Measurements from ENCODE around the gene HERC5. TPM values are rescaled to one million over a fixed set of nuclear protein-coding genes. Genes with fewer than 3 reads are reported as not detected.

The HERC5 gene
- polyA plus RNA-seq, 1 experiment = 0.06 TPM

DNA sequence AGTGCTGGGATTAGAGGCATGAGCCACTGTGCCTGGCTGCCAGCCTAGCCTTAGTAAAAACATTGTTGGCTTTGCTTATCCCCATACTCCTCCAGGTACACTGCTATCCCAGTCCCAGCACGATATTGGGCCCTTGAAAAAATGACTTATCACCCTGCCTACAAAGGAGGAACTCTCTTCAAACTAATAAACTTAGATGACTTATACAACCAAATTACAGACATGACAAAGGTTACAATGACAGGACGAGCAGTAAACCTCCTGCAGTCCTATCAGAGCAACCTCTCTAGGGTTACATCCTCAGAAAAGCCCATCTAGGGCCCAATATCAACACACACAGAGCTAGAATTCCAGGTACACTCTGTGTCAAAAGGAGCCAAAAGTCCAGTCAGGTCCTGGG lies 5.7 kb upstream of the HERC5 start:
- POLR2A ChIA-PET = no interaction called here
- Histone ChIP-seq H3K9me3 (ENCODE audit: control insufficient read depth, insufficient read depth, low read length) (peaks cover 3% of the 10 kb centered on the region; the same call in 1 of the 2 replicates), H3K4me3 (ENCODE audit: low read depth, low read length) (no peak overlapping the region), H3K27ac (ENCODE audit: low read depth, low read length) (no peak overlapping the region), H3K27me3 (ENCODE audit: control insufficient read depth, insufficient read depth, low read length) (no peaks in the 10 kb centered on the region)
- CTCF ChIA-PET = no interaction called here
- no peak for DNase-seq (ENCODE audit: low read depth, low spot score)
- TF ChIP-seq, protein P1, sequence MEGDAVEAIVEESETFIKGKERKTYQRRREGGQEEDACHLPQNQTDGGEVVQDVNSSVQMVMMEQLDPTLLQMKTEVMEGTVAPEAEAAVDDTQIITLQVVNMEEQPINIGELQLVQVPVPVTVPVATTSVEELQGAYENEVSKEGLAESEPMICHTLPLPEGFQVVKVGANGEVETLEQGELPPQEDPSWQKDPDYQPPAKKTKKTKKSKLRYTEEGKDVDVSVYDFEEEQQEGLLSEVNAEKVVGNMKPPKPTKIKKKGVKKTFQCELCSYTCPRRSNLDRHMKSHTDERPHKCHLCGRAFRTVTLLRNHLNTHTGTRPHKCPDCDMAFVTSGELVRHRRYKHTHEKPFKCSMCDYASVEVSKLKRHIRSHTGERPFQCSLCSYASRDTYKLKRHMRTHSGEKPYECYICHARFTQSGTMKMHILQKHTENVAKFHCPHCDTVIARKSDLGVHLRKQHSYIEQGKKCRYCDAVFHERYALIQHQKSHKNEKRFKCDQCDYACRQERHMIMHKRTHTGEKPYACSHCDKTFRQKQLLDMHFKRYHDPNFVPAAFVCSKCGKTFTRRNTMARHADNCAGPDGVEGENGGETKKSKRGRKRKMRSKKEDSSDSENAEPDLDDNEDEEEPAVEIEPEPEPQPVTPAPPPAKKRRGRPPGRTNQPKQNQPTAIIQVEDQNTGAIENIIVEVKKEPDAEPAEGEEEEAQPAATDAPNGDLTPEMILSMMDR (IDR thresholded peaks at IDR 0.05; ENCODE audit: low read depth, low read length) = no peak

DNA sequence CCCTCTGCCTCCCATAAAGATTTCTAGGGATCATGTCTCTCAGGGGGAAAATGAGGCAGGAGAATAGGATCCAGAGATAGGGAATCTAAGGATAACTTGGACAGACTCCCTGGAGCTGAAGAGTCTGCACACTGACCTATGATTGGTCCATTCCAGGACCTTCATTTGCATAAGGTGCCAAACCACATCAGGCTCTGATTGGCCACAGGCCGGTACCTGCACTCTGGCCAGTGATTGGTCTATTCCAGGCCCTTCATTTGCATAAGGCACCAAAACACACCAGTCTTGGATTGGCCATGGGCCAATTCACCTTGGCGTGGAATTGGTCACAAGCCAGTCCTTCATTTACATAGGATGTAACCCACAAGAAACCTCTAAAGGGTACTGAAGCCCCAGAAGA lies 4.0 kb upstream of the HERC5 start:
- peaks cover 11% of the 10 kb centered on the region for H3K27me3 ChIP-seq (ENCODE audit: control insufficient read depth, insufficient read depth, low read length)
- POLR2A ChIA-PET = no interaction called here
- H3K27ac ChIP-seq (ENCODE audit: low read depth, low read length) = no peak overlapping the region
- CTCF ChIA-PET = no interaction called here
- peaks cover 10% of the 10 kb centered on the region for H3K9me3 ChIP-seq (ENCODE audit: control insufficient read depth, insufficient read depth, low read length)
- TF ChIP-seq, protein P1 (IDR thresholded peaks at IDR 0.05; ENCODE audit: low read depth, low read length) = no peak
- DNase-seq (ENCODE audit: low read depth, low spot score) = no peak
- no peak overlapping the region for H3K4me3 ChIP-seq (ENCODE audit: low read depth, low read length)

DNA sequence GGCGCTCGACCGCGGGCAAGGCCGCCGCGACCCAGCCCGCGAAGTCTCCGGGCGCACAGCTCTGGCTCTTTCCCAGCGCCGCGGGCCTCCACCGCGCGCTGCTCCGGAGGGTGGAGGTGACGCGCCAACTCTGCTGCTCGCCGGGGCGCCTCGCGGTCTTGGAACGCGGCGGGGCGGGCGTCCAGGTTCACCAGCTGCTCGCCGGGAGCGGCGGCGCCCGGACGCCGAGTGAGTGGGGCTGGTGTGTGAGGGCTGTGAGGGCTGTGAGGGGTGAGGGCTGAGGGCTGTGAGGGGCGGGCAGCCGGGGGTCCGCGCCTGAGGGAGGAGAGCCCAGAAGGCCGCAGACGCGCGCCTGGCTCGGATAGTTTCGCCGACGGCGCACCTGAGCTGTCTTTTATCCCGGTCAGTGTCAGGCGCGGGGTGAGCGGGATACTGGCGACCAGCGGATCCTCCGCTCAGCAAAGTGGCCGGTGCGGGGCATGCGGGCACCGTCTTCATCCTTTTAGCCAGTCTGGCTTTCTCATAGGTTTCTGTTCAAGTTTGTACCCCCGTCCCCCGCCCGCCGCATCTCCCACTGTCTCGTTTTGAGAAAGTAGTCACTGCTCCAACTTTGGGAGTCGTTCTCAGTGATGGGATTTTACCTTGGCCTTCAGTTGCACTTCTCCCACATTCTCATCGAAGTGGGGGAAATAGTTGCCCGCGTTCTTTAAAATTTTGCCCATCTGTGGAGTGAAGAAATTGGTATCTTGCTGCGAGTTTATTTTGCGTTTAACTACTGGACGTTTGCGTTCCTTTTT lies 586 bp downstream of the HERC5 start:
- no peak for DNase-seq (ENCODE audit: low read depth, low spot score)
- POLR2A ChIA-PET = interaction anchor here (0.8 kb wide), 1 partner anchor 238 kb away, joined by 3 read pairs; no protein-coding TSS in a partner anchor
- TF ChIP-seq, protein P1 (IDR thresholded peaks at IDR 0.05; ENCODE audit: low read depth, low read length) = no peak
- Histone ChIP-seq H3K9me3 (ENCODE audit: control insufficient read depth, insufficient read depth, low read length) (peaks cover 10% of the 10 kb centered on the region), H3K27ac (ENCODE audit: low read depth, low read length) (no peak overlapping the region), H3K27me3 (ENCODE audit: control insufficient read depth, insufficient read depth, low read length) (peaks cover 22% of the 10 kb centered on the region), H3K4me3 (ENCODE audit: low read depth, low read length) (peak overlapping the region; percentile 67)
- CTCF ChIA-PET = interaction anchor here (0.7 to 1.3 kb wide), 4 partner anchors 58 to 238 kb away, joined by 3 to 6 read pairs (median 4); no protein-coding TSS in a partner anchor

DNA sequence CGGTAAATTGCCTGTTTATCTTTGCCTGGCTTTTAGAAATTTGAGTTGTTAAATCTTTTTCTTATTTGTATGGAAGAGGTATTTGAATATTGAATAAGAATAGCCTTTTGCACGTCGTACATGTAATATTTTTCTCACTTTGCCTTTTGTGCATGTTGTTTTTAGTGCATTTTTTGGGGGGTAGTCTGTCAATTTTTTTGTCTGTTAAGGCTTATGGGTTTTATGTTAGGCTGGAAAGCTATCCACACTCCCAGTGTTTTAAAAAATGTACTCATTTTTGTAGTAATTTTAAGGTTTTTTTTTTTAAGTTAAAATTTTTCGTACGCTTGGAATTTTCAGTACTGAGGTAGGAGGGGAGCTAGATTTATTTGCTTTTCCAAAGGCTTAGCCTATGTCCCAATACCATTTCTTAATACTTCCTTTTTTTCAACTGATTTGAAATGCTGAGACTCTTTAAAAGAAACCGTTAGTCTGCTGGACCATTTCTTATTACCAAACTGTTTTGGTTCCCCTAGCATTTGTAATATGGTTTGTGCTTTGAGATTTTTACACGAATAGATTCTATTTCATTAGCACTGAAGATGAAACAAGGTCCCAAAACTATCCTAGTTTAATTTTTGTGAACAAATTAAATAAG lies 1.3 kb downstream of the HERC5 start:
- Histone ChIP-seq H3K27ac (ENCODE audit: low read depth, low read length) (no peak overlapping the region), H3K27me3 (ENCODE audit: control insufficient read depth, insufficient read depth, low read length) (peaks cover 22% of the 10 kb centered on the region), H3K9me3 (ENCODE audit: control insufficient read depth, insufficient read depth, low read length) (peaks cover 8% of the 10 kb centered on the region; the same call in 1 of the 2 replicates), H3K4me3 (ENCODE audit: low read depth, low read length) (no peak overlapping the region)
- TF ChIP-seq, protein P1 (IDR thresholded peaks at IDR 0.05; ENCODE audit: low read depth, low read length) = no peak
- no peak for DNase-seq (ENCODE audit: low read depth, low spot score)
- ChIA-PET CTCF (interaction anchor here (1.0 to 1.3 kb wide), 2 partner anchors 89 to 239 kb away, joined by 3 to 6 read pairs; no protein-coding TSS in a partner anchor), POLR2A (no interaction called here)

DNA sequence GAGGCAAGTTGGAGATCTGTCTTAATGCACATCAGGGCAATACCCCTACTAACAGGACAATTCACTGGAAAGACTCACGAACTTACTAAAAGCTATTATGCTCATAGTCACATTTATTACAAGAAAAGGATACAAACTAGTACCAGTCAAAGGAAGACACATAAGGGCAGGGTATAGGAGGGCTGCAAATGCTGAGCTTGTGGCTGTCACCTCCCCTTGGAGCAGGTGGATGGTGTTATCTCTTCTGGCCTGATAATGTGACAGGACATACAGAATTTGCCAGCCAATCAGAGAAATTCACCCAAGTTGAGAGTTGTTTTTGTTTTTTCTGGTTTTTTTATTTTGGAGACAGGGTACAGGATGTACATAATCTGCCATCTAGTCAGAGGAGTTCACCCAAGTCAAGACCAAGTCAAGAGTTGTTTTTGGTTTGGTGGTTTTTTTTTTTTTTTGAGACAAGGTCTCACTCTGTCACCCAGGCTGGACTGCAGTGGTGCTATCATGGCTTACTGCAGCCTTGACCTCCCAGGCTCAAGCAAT lies 8.8 kb downstream of the HERC5 start:
- no peak overlapping the region for H3K4me3 ChIP-seq (ENCODE audit: low read depth, low read length)
- DNase-seq (ENCODE audit: low read depth, low spot score) = no peak
- no peaks in the 10 kb centered on the region for H3K27me3 ChIP-seq (ENCODE audit: control insufficient read depth, insufficient read depth, low read length)
- POLR2A ChIA-PET = no interaction called here
- H3K9me3 ChIP-seq (ENCODE audit: control insufficient read depth, insufficient read depth, low read length) = no peaks in the 10 kb centered on the region
- TF ChIP-seq, protein P1 (IDR thresholded peaks at IDR 0.05; ENCODE audit: low read depth, low read length) = no peak
- CTCF ChIA-PET = no interaction called here
- no peak overlapping the region for H3K27ac ChIP-seq (ENCODE audit: low read depth, low read length)
